Measurements from ENCODE around the gene FEV. TPM values are rescaled to one million over a fixed set of nuclear protein-coding genes. Genes with fewer than 3 reads are reported as not detected.

FEV gene
- polyA plus RNA-seq, 3 donors, result not detected

DNA sequence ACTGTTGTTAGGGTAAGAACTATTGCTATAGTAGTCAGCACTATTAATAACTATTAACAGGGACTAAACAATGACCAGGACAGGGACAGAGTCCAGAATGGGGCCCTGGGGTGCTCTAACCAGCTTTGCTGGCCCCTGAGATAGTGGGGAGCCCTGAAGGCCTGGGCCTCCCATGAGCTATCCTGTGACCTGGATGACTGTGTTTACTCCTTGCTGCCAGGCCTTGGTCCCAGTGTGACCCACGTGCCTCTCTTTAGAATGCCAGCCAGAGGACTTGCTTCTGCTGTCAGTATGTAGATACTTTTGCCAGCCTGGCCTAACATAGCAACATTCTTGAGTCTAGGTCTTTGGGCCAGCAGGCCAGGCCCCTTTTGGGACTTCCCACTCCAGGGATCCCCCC is 14.1 kb downstream of the FEV start:
- Mint-ChIP-seq H3K4me1 (no peaks in the 10 kb centered on the region), H3K27ac (no peak overlapping the region), H3K9me3 (peaks cover 0 to 5% (median 1%) of the 10 kb centered on the region in 7 donors), H3K36me3 (no peaks in the 10 kb centered on the region), H3K27me3 (ENCODE audit: low read depth in 3 of 3) (peaks cover 26 to 76% (median 57%) of the 10 kb centered on the region in 3 donors), H3K4me3 (no peak overlapping the region)
- Histone ChIP-seq H3K27me3 (ENCODE audit: control insufficient read depth in 2 of 2, insufficient read depth in 2 of 2, low read length in 2 of 2) (peaks cover 22 to 36% of the 10 kb centered on the region in 2 donors), H3K9me3 (replicated peaks in 1 of 2; ENCODE audit: control insufficient read depth in 1 of 2, insufficient read depth in 1 of 2, low read length in 2 of 2) (no peaks in the 10 kb centered on the region), H2AFZ (ENCODE audit: insufficient read depth, low read depth, low read length, poor library complexity, severe bottlenecking) (no peak overlapping the region), H3K27ac (ENCODE audit: low read depth in 1 of 2, low read length in 2 of 2) (no peak overlapping the region), H3K79me2 (ENCODE audit: insufficient read depth, low read length) (no peaks in the 10 kb centered on the region), H4K20me1 (ENCODE audit: insufficient read depth, low read length) (no peaks in the 10 kb centered on the region), H3K4me3 (replicated peaks in 1 of 3; ENCODE audit: low read depth in 2 of 3, low read length in 3 of 3) (no peak overlapping the region), H3K36me3 (replicated peaks in 1 of 2; ENCODE audit: control insufficient read depth in 1 of 2, insufficient read depth in 2 of 2, low read length in 2 of 2) (no peaks in the 10 kb centered on the region), H3K9ac (ENCODE audit: insufficient read depth, low read length, poor library complexity, severe bottlenecking) (no peak overlapping the region), H3K4me1 (ENCODE audit: control insufficient read depth in 1 of 2, insufficient read depth in 2 of 2, low read length in 2 of 2) (no peaks in the 10 kb centered on the region), H3K4me2 (replicated peaks; ENCODE audit: extremely low read depth, low read length, poor library complexity, severe bottlenecking) (no peak overlapping the region)
- 15% methylated on average over 1 of the region's 1 CpG for WGBS (ENCODE audit: insufficient coverage)
- no peak for DNase-seq
- intact Hi-C loops (cut with micrococcal nuclease), result no loop called here
- TF ChIP-seq, protein P1, sequence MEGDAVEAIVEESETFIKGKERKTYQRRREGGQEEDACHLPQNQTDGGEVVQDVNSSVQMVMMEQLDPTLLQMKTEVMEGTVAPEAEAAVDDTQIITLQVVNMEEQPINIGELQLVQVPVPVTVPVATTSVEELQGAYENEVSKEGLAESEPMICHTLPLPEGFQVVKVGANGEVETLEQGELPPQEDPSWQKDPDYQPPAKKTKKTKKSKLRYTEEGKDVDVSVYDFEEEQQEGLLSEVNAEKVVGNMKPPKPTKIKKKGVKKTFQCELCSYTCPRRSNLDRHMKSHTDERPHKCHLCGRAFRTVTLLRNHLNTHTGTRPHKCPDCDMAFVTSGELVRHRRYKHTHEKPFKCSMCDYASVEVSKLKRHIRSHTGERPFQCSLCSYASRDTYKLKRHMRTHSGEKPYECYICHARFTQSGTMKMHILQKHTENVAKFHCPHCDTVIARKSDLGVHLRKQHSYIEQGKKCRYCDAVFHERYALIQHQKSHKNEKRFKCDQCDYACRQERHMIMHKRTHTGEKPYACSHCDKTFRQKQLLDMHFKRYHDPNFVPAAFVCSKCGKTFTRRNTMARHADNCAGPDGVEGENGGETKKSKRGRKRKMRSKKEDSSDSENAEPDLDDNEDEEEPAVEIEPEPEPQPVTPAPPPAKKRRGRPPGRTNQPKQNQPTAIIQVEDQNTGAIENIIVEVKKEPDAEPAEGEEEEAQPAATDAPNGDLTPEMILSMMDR (IDR thresholded peaks at IDR 0.05), result no peak

- H3K4me1 Mint-ChIP-seq, result peaks cover 8% of the 10 kb centered on the region
- intact Hi-C loops (cut with micrococcal nuclease), result no loop called here
- no peaks in the 10 kb centered on the region for H4K20me1 ChIP-seq (ENCODE audit: insufficient read depth, low read length)
- no peaks in the 10 kb centered on the region for H3K79me2 ChIP-seq (ENCODE audit: insufficient read depth, low read length)
- H3K36me3 ChIP-seq (replicated peaks in 1 of 2; ENCODE audit: control insufficient read depth in 1 of 2, insufficient read depth in 2 of 2, low read length in 2 of 2), result no peaks in the 10 kb centered on the region
- no peak overlapping the region for H2AFZ ChIP-seq (ENCODE audit: insufficient read depth, low read depth, low read length, poor library complexity, severe bottlenecking)
- peaks cover 68 to 88% (median 76%) of the 10 kb centered on the region in 3 donors for H3K27me3 Mint-ChIP-seq (ENCODE audit: low read depth in 3 of 3)
- H3K36me3 Mint-ChIP-seq, result peaks cover 0 to 4% of the 10 kb centered on the region in 2 donors
- DNase-seq, result no peak
- peak overlapping the region in 1 of 2 donors; percentile 72 for H3K4me3 Mint-ChIP-seq
- H3K9me3 ChIP-seq (replicated peaks in 1 of 2; ENCODE audit: control insufficient read depth in 1 of 2, insufficient read depth in 1 of 2, low read length in 2 of 2), result peaks cover 2 to 37% of the 10 kb centered on the region in 2 donors
- H3K27ac ChIP-seq (ENCODE audit: low read depth in 1 of 2, low read length in 2 of 2), result no peak overlapping the region
- peaks cover 0 to 8% of the 10 kb centered on the region in 2 donors for H3K4me1 ChIP-seq (ENCODE audit: control insufficient read depth in 1 of 2, insufficient read depth in 2 of 2, low read length in 2 of 2)
- no peak overlapping the region for H3K27ac Mint-ChIP-seq
- 60% methylated on average over 4 of the region's 5 CpGs for WGBS (ENCODE audit: insufficient coverage)
- TF ChIP-seq, protein P1 (IDR thresholded peaks at IDR 0.05), result no peak
- H3K4me2 ChIP-seq (replicated peaks; ENCODE audit: extremely low read depth, low read length, poor library complexity, severe bottlenecking), result no peak overlapping the region
- no peak overlapping the region for H3K4me3 ChIP-seq (replicated peaks in 1 of 3; ENCODE audit: low read depth in 2 of 3, low read length in 3 of 3)
- H3K9ac ChIP-seq (ENCODE audit: insufficient read depth, low read length, poor library complexity, severe bottlenecking), result no peak overlapping the region
- H3K9me3 Mint-ChIP-seq, result peaks cover 2 to 33% (median 20%) of the 10 kb centered on the region in 7 donors
- H3K27me3 ChIP-seq (ENCODE audit: control insufficient read depth in 2 of 2, insufficient read depth in 2 of 2, low read length in 2 of 2), result peaks cover 48 to 64% of the 10 kb centered on the region in 2 donors
Observed at GRCh38 chr2:218964041-218964771, 20.8 kb downstream of the FEV start.
